MM.1S (cell line): ENCODE measurements around the gene ADCY2.

ENCODE experiments used
- EZH2phosphoT487 ChIP-seq: fragments of 300-600 bp; sonication (generic); IDR thresholded peaks from 2 replicates; pipeline ENCODE4 v1.6.1; 2018; ENCODE audit warnings: antibody characterized with exemption, low read length
- TF ChIP-seq, protein P1 (sequence below): fragments of 300-600 bp; sonication (generic); IDR thresholded peaks from 2 replicates; pipeline ENCODE4 v1.5.1; 2016; ENCODE audit warnings: antibody characterized with exemption, low read length, mixed read lengths

DNA sequence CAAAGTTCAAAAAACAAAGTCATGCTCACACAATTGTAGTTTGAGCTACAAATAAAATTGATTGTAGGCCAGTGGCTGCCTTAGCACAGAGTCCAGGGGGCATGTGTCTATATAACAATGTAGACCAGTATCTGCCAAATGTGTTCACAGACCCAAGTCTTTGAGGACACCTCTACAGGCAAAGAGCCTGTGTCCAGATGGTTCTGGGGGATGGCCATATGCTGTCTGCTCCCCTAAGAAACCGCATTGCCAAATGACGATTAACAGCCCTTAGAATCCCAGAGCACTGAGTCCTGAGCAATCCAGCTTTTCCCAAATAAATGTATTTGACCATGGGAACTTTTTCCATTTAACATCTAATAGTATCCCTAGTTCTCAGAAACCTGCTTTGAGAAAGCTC, 169.6 kb downstream of the ADCY2 start:
- TF ChIP-seq, protein P1, sequence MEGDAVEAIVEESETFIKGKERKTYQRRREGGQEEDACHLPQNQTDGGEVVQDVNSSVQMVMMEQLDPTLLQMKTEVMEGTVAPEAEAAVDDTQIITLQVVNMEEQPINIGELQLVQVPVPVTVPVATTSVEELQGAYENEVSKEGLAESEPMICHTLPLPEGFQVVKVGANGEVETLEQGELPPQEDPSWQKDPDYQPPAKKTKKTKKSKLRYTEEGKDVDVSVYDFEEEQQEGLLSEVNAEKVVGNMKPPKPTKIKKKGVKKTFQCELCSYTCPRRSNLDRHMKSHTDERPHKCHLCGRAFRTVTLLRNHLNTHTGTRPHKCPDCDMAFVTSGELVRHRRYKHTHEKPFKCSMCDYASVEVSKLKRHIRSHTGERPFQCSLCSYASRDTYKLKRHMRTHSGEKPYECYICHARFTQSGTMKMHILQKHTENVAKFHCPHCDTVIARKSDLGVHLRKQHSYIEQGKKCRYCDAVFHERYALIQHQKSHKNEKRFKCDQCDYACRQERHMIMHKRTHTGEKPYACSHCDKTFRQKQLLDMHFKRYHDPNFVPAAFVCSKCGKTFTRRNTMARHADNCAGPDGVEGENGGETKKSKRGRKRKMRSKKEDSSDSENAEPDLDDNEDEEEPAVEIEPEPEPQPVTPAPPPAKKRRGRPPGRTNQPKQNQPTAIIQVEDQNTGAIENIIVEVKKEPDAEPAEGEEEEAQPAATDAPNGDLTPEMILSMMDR, result no peak
- TF ChIP-seq EZH2phosphoT487, result no peak
